GM19468 (cell line): ENCODE results near the gene GSG1.
"Not testable (repeated sequence)": the region's sequence is repeated elsewhere in the genome, so short reads cannot be mapped to it uniquely, and the experiment has no call there.

Experiments used
- ATAC-seq: cut with Tn5 transposase; IDR thresholded peaks from one replicate; pipeline ENCODE4 v1.9.1; 2021; ENCODE audit warnings: mild to moderate bottlenecking, moderate library complexity, moderate number of reproducible peaks; ENCODE audit not compliant: unreplicated experiment; ENCODE audit errors: extremely low read depth

Gene GSG1

GRCh38 chr12:13094367-13094766, 9.1 kb downstream of the GSG1 start:
- ATAC-seq: peak; percentile 35

- ATAC-seq: no peak
Observed at GRCh38 chr12:13093848-13094220, 9.6 kb downstream of the GSG1 start.

GRCh38 chr12:13093191-13093847, 10.1 kb downstream of the GSG1 start:
- ATAC-seq: no peak

GRCh38 chr12:13091832-13092231, 11.6 kb downstream of the GSG1 start:
- no peak for ATAC-seq

DNA sequence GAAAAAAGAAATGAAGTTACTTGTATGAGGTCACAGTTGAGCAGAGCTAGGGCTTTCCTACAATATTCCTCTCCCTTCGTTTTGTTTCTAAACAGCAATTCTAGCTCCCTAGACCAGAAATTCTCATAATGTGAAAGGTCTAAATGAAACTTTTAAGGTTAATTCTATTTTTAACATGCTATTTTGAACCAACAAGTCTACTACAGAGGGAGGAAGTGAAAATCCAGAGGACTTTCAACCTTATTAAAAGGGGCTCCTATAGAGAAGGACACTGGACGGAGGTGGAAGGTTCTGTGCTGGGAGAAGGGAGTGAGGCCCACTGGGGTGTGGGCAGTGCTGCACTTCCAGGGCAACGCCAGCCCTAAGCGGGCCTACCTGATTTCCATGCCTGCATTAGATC, 13.4 kb downstream of the GSG1 start:
- no peak for ATAC-seq

DNA sequence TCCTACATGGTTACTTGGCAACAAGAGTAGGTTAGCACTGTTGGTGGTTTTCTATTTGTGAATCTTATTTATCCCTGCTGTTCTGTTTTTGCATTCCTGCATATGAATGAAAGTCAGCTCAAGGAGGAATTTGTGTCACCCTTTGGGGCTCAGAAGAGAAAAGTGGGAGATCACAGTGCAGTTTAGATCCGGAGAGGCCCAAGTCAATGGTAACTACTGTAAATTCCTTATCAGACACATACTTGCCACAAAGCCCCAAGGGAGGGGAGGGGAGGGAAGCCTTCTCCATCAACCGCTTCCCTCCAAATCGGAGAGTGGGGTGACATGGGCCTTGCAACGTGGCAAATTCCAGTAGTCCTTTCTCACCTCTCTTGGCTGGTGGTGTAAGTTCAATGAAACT, 15.0 kb downstream of the GSG1 start:
- ATAC-seq: no peak

DNA sequence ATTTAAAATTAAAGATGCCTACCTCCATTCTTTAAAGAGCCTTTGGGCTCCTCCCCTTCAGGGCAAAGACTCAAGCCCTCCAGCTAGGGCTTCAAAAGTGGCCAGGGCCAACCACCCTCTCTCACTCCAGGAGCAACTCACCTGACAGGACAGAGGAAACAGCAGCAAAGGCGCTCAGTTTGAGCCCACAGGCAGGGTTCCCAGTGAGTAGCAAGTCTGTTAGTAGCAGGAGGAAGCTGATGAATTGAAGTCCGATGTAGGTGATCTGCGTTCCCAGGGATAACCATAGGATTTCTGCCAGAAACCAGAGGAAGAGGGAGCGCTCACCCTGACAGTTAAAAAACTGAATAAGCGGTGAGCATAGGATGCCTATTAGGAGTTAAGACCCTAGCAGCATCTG, 15.7 kb downstream of the GSG1 start:
- ATAC-seq: no peak

- ATAC-seq: no peak
Observed at GRCh38 chr12:13085968-13086686, 17.3 kb downstream of the GSG1 start.

DNA sequence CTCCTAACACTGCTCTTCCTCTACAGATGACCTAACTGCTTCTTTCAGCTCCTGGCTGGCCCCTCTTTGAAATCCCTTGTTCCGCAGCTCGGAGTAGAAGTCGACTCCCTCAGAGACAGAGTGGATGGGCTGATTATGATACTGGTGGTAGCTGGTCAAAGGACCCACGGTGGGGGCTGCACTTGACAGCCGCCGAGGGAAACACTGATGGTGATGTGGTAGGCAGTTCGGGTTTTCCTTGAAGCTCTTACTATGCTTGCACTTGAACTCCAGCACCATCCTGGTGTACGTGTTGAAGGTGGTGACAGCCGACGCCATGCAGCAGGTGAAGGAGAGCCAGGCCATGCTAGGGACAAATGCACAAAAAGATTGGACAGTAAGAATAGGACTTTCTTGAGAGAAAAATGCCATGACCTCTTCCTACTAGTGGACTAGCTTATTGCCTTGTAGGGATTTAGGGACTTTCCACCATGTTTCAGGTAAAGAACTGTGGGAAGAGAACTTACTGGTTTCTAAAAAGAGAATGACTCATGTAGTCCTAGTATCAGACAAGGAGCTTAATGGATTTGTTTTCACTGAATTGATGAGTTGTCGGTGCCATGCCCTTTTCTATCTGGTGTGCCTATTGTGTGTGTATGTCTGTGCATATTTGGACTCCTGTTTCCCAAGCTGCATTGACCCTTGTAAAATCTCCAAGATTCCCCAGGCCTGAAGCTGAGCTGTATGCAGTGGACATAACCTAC, 18.4 kb downstream of the GSG1 start:
- no peak for ATAC-seq

DNA sequence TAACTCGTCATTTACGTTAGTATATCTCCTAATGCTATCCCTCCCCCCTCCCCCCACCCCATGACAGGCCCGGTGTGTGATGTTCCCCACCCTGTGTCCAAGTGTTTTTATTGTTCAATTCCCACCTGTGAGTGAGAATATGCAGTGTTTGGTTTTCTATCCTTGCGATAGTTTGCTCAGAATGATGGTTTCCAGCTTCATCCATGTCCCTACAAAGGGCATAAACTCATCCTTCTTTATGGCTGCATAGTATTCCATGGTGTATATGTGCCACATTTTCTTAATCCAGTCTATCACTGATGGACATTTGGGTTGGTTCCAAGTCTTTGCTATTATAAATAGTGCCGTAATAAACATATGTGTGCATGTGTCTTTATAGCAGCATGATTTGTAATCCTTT, 19.8 kb downstream of the GSG1 start:
- not testable (repeated sequence) for ATAC-seq

DNA sequence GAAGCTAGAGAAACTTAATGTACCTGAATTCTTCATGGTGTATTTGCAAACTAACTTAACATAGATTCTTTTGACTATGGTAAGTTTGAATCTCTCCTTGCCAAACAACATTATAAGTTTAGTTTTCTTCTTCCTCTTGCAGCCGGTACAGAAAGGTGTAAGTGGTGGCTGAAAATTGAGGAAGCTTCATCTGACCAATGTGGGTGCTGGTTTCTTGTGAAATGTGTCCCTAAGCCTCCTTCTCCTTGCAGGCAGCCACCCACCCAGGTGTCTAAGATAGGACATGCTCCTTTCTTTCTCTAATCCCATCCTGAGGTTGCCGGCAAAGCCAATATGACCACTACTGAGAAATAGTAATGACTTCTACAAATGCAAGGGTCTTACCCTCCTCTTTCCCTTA, 20.6 kb downstream of the GSG1 start:
- ATAC-seq: no peak

DNA sequence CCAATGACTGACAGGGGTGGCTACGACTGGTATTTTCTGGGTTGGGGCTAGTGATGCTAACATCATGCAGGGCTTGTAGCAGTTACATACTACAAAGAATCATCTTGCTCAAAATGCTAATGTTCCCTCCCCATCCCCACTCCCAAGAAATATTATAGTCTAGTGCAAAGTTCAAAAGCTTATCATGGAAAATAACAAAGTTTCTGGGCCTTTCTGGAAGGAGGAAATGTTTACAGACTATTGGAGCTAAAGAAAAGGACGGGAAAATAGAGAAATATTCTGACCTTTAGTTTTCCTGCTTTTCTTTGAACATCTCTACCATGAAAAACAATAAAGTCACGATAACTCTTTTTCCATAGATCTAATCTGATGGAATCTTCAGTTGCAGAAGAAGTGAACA, 23.2 kb downstream of the GSG1 start:
- ATAC-seq: no peak

DNA sequence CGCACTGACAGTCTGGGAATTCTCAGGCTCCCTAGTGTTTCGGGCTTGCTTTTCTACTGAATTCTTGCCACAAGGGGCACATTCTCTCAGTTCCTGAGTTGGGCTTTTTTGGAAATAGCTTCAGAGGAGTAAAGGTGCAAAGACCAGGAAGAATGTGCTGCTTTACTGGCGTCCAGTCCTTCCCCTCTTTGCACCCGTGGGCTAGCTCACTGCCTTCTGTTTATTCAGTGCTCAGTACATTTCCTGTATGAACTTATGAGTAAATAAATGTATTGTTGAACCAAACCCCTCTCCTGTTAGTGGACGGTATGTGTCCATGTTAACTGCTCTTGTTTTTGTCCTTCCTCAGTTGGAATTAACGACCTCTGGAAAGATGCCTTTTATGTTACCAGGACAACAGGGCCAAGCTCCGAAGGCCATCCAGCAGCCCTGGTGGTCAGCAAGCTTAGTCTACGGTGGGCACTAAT, 24.0 kb downstream of the GSG1 start:
- no peak for ATAC-seq

GRCh38 chr12:13075786-13076570, 27.5 kb downstream of the GSG1 start:
- no peak for ATAC-seq

DNA sequence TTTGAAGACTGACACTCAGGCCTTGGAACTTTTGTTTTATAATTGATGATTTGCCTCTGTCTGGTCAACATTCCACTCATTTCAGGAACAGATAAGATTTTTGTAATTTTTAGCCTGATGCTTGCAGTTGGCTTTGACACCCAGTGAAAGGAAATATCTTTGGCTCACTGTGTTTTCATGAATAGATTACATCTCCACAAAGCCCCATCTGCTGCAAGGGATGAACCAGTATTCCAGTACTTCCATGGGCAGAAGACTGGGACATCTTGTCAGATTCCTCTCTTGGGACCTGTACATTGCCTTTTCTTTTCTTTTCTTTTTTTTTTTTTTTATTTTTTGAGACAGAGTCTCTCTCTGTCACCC, 28.4 kb downstream of the GSG1 start:
- no peak for ATAC-seq

DNA sequence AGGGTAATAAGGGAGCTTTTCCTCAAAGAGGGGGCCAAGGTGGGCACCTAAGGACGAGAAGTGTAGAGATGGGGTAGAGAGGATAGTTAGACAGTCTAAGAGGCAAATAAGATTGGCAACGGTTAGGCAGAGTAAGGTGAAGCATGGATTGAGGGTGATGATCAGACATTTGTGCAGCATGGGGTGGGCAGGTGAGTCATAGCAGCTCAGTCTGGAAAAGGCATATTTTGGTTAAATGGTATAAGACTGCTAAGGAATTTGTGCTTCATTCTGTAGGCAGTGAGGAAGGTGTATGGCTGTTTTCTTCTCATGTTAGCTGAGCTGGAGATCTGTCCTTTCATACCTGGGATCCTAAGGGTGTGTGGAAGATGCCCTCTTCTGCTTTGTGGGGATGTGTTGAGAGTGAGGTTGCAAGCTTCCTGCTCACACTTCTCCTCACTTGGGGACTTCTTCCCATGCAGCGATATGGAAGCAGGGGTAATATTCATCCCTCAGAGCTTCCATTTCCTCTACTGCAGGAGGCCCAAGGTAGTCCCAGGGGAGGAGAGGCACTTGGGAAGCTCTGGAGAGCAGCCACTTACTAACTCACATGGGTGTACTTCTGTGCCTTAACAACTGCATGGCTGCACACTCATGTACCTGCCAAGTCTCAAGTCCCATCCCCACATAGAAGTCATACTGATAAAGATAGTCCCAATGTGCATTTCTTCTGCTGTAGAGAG, 28.9 kb downstream of the GSG1 start:
- ATAC-seq: no peak

GRCh38 chr12:13073173-13073572, 30.3 kb downstream of the GSG1 start:
- ATAC-seq: no peak

GRCh38 chr12:13071305-13072280, 31.9 kb downstream of the GSG1 start:
- no peak for ATAC-seq

DNA sequence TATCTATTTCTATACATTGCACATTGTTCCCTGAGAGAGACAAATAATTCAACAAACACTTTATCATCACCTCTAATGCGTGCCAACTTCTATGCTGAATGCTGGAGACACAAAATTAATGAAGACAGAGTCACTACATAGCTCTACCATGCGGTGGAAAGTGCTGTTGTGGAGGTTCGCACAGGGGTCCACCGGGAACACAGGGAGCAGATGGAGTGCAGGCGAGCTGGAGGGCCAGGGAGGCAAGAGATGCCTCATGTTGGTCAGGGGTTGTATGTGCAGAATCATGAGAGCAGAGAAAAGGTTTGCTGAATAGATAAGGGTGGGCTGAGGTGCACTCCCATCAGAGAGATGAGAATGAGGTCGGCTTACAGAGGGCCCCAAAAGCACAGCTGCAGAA, 34.1 kb downstream of the GSG1 start:
- ATAC-seq: no peak
